ENCODE data around the gene ASTL.
A peak's percentile ranks its signal among the peaks of the same experiment; 100 is the strongest.

ASTL gene

GRCh38 chr2:96129528-96130120 is 8.7 kb downstream of the ASTL start:
- H3K27ac ChIP-seq (ENCODE audit: low read length), result no peak overlapping the region
- H3K4me2 ChIP-seq (ENCODE audit: low read depth, low read length), result no peak overlapping the region
- H3K4me3 ChIP-seq (ENCODE audit: low read length), result no peak overlapping the region
- no peak for DNase-seq
- H3K9me2 ChIP-seq (replicated peaks; ENCODE audit: insufficient read depth, low read length), result no peaks in the 10 kb centered on the region
- no peaks in the 10 kb centered on the region for H3K9me3 ChIP-seq (replicated peaks; ENCODE audit: insufficient read depth, low read length)
- no peak overlapping the region for H3K9ac ChIP-seq (ENCODE audit: low read length)
- H2AFZ ChIP-seq (ENCODE audit: low read length), result no peak overlapping the region
- no peaks in the 10 kb centered on the region for H4K20me1 ChIP-seq (ENCODE audit: insufficient read depth, low read length)
- peaks cover 21% of the 10 kb centered on the region; the same call in 1 of the 2 replicates for H3K27me3 ChIP-seq (replicated peaks; ENCODE audit: insufficient read depth, low read length)
- H3F3A ChIP-seq (ENCODE audit: insufficient read depth, low read length), result peaks cover 13% of the 10 kb centered on the region
- peaks cover 25% of the 10 kb centered on the region for H3K4me1 ChIP-seq (ENCODE audit: low read length)
- TF ChIP-seq CTCF (IDR thresholded peaks at IDR 0.05; ENCODE audit: low read length) (no peak), EZH2phosphoT487 (IDR thresholded peaks at IDR 0.05; ENCODE audit: low read length) (no peak), EZH2 (optimal IDR thresholded peaks at IDR 0.05; ENCODE audit: low read depth, low read length) (no peak)
- H3K79me2 ChIP-seq (ENCODE audit: low read length), result no peaks in the 10 kb centered on the region
- H3K36me3 ChIP-seq (replicated peaks; ENCODE audit: insufficient read depth, low read length), result no peaks in the 10 kb centered on the region

- Histone ChIP-seq H3K4me3 (ENCODE audit: low read length) (no peak overlapping the region), H3K9me2 (replicated peaks; ENCODE audit: insufficient read depth, low read length) (no peaks in the 10 kb centered on the region), H3K9me3 (replicated peaks; ENCODE audit: insufficient read depth, low read length) (no peaks in the 10 kb centered on the region), H3K9ac (ENCODE audit: low read length) (no peak overlapping the region), H4K20me1 (ENCODE audit: insufficient read depth, low read length) (no peaks in the 10 kb centered on the region), H3K4me1 (ENCODE audit: low read length) (peaks cover 25% of the 10 kb centered on the region), H3F3A (ENCODE audit: insufficient read depth, low read length) (peaks cover 13% of the 10 kb centered on the region), H3K27ac (ENCODE audit: low read length) (no peak overlapping the region), H3K27me3 (replicated peaks; ENCODE audit: insufficient read depth, low read length) (peaks cover 27% of the 10 kb centered on the region; the same call in 1 of the 2 replicates), H3K79me2 (ENCODE audit: low read length) (no peaks in the 10 kb centered on the region), H3K36me3 (replicated peaks; ENCODE audit: insufficient read depth, low read length) (no peaks in the 10 kb centered on the region), H3K4me2 (ENCODE audit: low read depth, low read length) (peak overlapping the region; percentile 18; the same call in 1 of the 2 replicates), H2AFZ (ENCODE audit: low read length) (no peak overlapping the region)
- TF ChIP-seq EZH2phosphoT487 (IDR thresholded peaks at IDR 0.05; ENCODE audit: low read length) (no peak), EZH2 (optimal IDR thresholded peaks at IDR 0.05; ENCODE audit: low read depth, low read length) (no peak), CTCF (IDR thresholded peaks at IDR 0.05; ENCODE audit: low read length) (no peak)
- DNase-seq, result no peak
Observed at GRCh38 chr2:96128456-96128855, 9.8 kb downstream of the ASTL start.

GRCh38 chr2:96124406-96125265 is 13.7 kb downstream of the ASTL start:
- H3K4me3 ChIP-seq (ENCODE audit: low read length), result no peak overlapping the region
- no peaks in the 10 kb centered on the region for H3K36me3 ChIP-seq (replicated peaks; ENCODE audit: insufficient read depth, low read length)
- H3K9me2 ChIP-seq (replicated peaks; ENCODE audit: insufficient read depth, low read length), result no peaks in the 10 kb centered on the region
- no peak overlapping the region for H3K4me2 ChIP-seq (ENCODE audit: low read depth, low read length)
- peaks cover 64% of the 10 kb centered on the region for H3K27me3 ChIP-seq (replicated peaks; ENCODE audit: insufficient read depth, low read length)
- H4K20me1 ChIP-seq (ENCODE audit: insufficient read depth, low read length), result no peaks in the 10 kb centered on the region
- no peak for DNase-seq
- H3K79me2 ChIP-seq (ENCODE audit: low read length), result no peaks in the 10 kb centered on the region
- H3K4me1 ChIP-seq (ENCODE audit: low read length), result peaks cover 3% of the 10 kb centered on the region; the same call in 1 of the 2 replicates
- no peak overlapping the region for H3K9ac ChIP-seq (ENCODE audit: low read length)
- H3K27ac ChIP-seq (ENCODE audit: low read length), result no peak overlapping the region
- TF ChIP-seq EZH2phosphoT487 (IDR thresholded peaks at IDR 0.05; ENCODE audit: low read length) (no peak), CTCF (IDR thresholded peaks at IDR 0.05; ENCODE audit: low read length) (no peak), EZH2 (optimal IDR thresholded peaks at IDR 0.05; ENCODE audit: low read depth, low read length) (no peak)
- no peaks in the 10 kb centered on the region for H3F3A ChIP-seq (ENCODE audit: insufficient read depth, low read length)
- H2AFZ ChIP-seq (ENCODE audit: low read length), result no peak overlapping the region
- H3K9me3 ChIP-seq (replicated peaks; ENCODE audit: insufficient read depth, low read length), result no peaks in the 10 kb centered on the region
